HepG2 (cell line): Measurements from ENCODE around the gene PLEKHG2. TPM values are rescaled to one million over a fixed set of nuclear protein-coding genes. Genes with fewer than 3 reads are reported as not detected.

Experiments
- AHDC1 ChIP-seq: sonication (generic); formaldehyde crosslinking; IDR thresholded peaks from 2 replicates; pipeline ENCODE4 v1.5.1; 2020; ENCODE audit warnings: mild to moderate bottlenecking, missing genetic modification reagents, borderline replicate concordance
- DMAP1 ChIP-seq: IDR thresholded peaks from 2 replicates; pipeline ENCODE4 v1.6.1; 2016
- HMG20B ChIP-seq: conservative IDR thresholded peaks from 2 replicates; pipeline ENCODE4 v1.6.1; 2016; ENCODE audit warnings: missing genetic modification reagents, missing compliant biosample characterization
- IRF1 ChIP-seq: sonication (generic); formaldehyde crosslinking; IDR thresholded peaks from 2 replicates; pipeline ENCODE4 v1.4.0; 2020; ENCODE audit warnings: low read depth, mild to moderate bottlenecking, missing genetic modification reagents
- JUN ChIP-seq: sonication (generic); formaldehyde crosslinking; IDR thresholded peaks from 2 replicates; pipeline ENCODE4 v1.4.0; 2020; ENCODE audit warnings: mild to moderate bottlenecking, missing genetic modification reagents
- MAF1 ChIP-seq: sonication (generic); formaldehyde crosslinking; IDR thresholded peaks from 2 replicates; pipeline ENCODE4 v1.5.0; 2020; ENCODE audit warnings: missing genetic modification reagents, borderline replicate concordance
- MAFK ChIP-seq, 2 experiments: IDR thresholded peaks in 1 of 2; conservative IDR thresholded peaks in 1 of 2; 2 replicates each; pipeline ENCODE4 v1.6.1; 2011; ENCODE audit warnings: improper control_type of control experiment in 2 of 2, low read length in 2 of 2
- NFAT5 ChIP-seq: sonication (generic); formaldehyde crosslinking; IDR thresholded peaks from 2 replicates; pipeline ENCODE4 v1.4.0; 2020; ENCODE audit warnings: missing genetic modification reagents
- RFXAP ChIP-seq: sonication (generic); formaldehyde crosslinking; IDR thresholded peaks from 2 replicates; pipeline ENCODE4 v1.4.0; 2020; ENCODE audit warnings: missing genetic modification reagents, borderline replicate concordance
- ZMYM2 ChIP-seq: sonication (generic); formaldehyde crosslinking; IDR thresholded peaks from 2 replicates; pipeline ENCODE4 v1.8.0; 2022; ENCODE audit warnings: mild to moderate bottlenecking, missing genetic modification reagents
- ZNF136 ChIP-seq: sonication (generic); formaldehyde crosslinking; IDR thresholded peaks from 2 replicates; pipeline ENCODE4 v1.8.1; 2022; ENCODE audit warnings: low read depth, mild to moderate bottlenecking, moderate library complexity, missing genetic modification reagents
- ZNF3 ChIP-seq: IDR thresholded peaks from 2 replicates; pipeline ENCODE4 v1.7.0; 2017; ENCODE audit warnings: inconsistent platforms
- ZNF432 ChIP-seq: sonication (generic); formaldehyde crosslinking; IDR thresholded peaks from 2 replicates; pipeline ENCODE4 v1.5.0; 2020; ENCODE audit warnings: missing genetic modification reagents, mild to moderate bottlenecking, borderline replicate concordance
- ZNF703 ChIP-seq: sonication (generic); formaldehyde crosslinking; IDR thresholded peaks from 2 replicates; pipeline ENCODE4 v1.5.1; 2020; ENCODE audit warnings: missing genetic modification reagents, mild to moderate bottlenecking, moderate library complexity, borderline replicate concordance
- ZSCAN20 ChIP-seq: sonication (generic); formaldehyde crosslinking; IDR thresholded peaks from 2 replicates; pipeline ENCODE4 v1.4.0; 2020; ENCODE audit warnings: missing genetic modification reagents, mild to moderate bottlenecking, borderline replicate concordance
- polyA plus RNA-seq, 8 experiments: library from polyadenylated mRNA; depleted of rRNA in 3 of 8; stranded (reverse) in 7 of 8; unstranded in 1 of 8; fragments of >200 nt; fragmentation: Illumina TruSeq in 4 of 8; extraction: Trizol in 4 of 8; gene quantifications; 2 replicates each; pipeline versions ENCODE4 v1.2.1 to v1.2.3, GENCODE V29; 2011 to 2016; ENCODE audit warnings: low read depth in 4 of 8, missing spikeins in 1 of 8, mixed read lengths in 1 of 8; ENCODE audit not compliant: insufficient read depth in 1 of 8
- total RNA-seq, 5 experiments: library from RNA; depleted of rRNA; stranded (reverse); fragments of >200 nt; fragmentation: Illumina TruSeq; extraction: Trizol; gene quantifications; 2 replicates each; pipeline ENCODE4 v1.2.3, GENCODE V29; 2016; ENCODE audit warnings: low read depth in 1 of 5
- TF ChIP-seq, protein P1 (sequence below): sonication (generic); formaldehyde crosslinking; IDR thresholded peaks from 2 replicates; pipeline ENCODE4 v1.5.1; 2020; ENCODE audit warnings: mild to moderate bottlenecking, missing genetic modification reagents, borderline replicate concordance

The PLEKHG2 gene
- total and polyA plus RNA-seq, 2 of the 13 experiments (the other 11 are each of a cell fraction or from before 2014, with no cell fraction given): 3.6 to 6.8 TPM

GRCh38 chr19:39410017-39410830 lies 2.2 kb upstream of the PLEKHG2 start (continued):
- no peak for TF ChIP-seq NFAT5
- TF ChIP-seq JUN: 0 out of 2 replicates have a peak, but pooled peaks have one; percentile 24
- TF ChIP-seq DMAP1 (CRISPR knock-in tag): no peak
- no peak for TF ChIP-seq ZMYM2 (CRISPR knock-in tag)
- no peak for TF ChIP-seq HMG20B
- no peak for TF ChIP-seq ZNF3 (CRISPR knock-in tag)
- TF ChIP-seq MAFK (conservative IDR thresholded peaks at IDR 0.05 in 1 of 2, IDR thresholded peaks at IDR 0.05 in 1 of 2; ENCODE audit: low read length in 2 of 2): no peak
- no peak for TF ChIP-seq ZSCAN20 (CRISPR knock-in tag)
- TF ChIP-seq, protein P1, sequence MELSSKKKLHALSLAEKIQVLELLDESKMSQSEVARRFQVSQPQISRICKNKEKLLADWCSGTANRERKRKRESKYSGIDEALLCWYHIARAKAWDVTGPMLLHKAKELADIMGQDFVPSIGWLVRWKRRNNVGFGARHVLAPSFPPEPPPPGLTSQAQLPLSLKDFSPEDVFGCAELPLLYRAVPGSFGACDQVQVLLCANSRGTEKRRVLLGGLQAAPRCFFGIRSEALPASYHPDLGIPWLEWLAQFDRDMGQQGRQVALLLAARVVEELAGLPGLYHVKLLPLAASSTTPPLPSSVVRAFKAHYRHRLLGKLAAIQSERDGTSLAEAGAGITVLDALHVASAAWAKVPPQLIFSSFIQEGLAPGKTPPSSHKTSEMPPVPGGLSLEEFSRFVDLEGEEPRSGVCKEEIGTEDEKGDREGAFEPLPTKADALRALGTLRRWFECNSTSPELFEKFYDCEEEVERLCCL (CRISPR knock-in tag): no peak
- TF ChIP-seq MAF1 (CRISPR knock-in tag): no peak
- no peak for TF ChIP-seq ZNF136 (CRISPR knock-in tag)
- no peak for TF ChIP-seq ZNF703 (CRISPR knock-in tag)
- no peak for TF ChIP-seq AHDC1 (CRISPR knock-in tag)
- no peak for TF ChIP-seq RFXAP (CRISPR knock-in tag)
- no peak for TF ChIP-seq IRF1 (CRISPR knock-in tag)
- no peak for TF ChIP-seq ZNF432
